NCI-H1694 treated with DMSO at 0.1 percent for 48 hours (cell line): ENCODE results near the gene ANGPTL5.
"Not testable (repeated sequence)": the region's sequence is repeated elsewhere in the genome, so short reads cannot be mapped to it uniquely, and the experiment has no call there.

Experiments
- DNase-seq: peaks from one replicate; lab custom pipeline; 2025; lab: John Stamatoyannopoulos, UW

ANGPTL5 gene

GRCh38 chr11:101885631-101886030 is 30.7 kb downstream of the ANGPTL5 start:
- no peak for DNase-seq

- no peak for DNase-seq
These were observed 34.7 kb downstream of the ANGPTL5 start for GRCh38 chr11:101881586-101881985.

- DNase-seq: no peak
These were observed 36.1 kb downstream of the ANGPTL5 start for GRCh38 chr11:101880222-101880621.

- DNase-seq: no peak
These were observed 44.0 kb downstream of the ANGPTL5 start for GRCh38 chr11:101872171-101872882.

- no peak for DNase-seq
These were observed 45.8 kb downstream of the ANGPTL5 start for GRCh38 chr11:101870510-101870909.

GRCh38 chr11:101867951-101868350 is 48.4 kb downstream of the ANGPTL5 start:
- no peak for DNase-seq

GRCh38 chr11:101866619-101867491 is 49.5 kb downstream of the ANGPTL5 start:
- DNase-seq: no peak

GRCh38 chr11:101864098-101864497 is 52.2 kb downstream of the ANGPTL5 start:
- DNase-seq: no peak

GRCh38 chr11:101863361-101863760 is 53.0 kb downstream of the ANGPTL5 start:
- no peak for DNase-seq

GRCh38 chr11:101862391-101863233 is 53.7 kb downstream of the ANGPTL5 start:
- no peak for DNase-seq

GRCh38 chr11:101860696-101861427 is 55.5 kb downstream of the ANGPTL5 start:
- DNase-seq: no peak

GRCh38 chr11:101852260-101852659 is 64.1 kb downstream of the ANGPTL5 start:
- not testable (repeated sequence) for DNase-seq

GRCh38 chr11:101848262-101848661 is 68.1 kb downstream of the ANGPTL5 start:
- DNase-seq: no peak

GRCh38 chr11:101844608-101845007 is 71.7 kb downstream of the ANGPTL5 start:
- DNase-seq: no peak

- no peak for DNase-seq
These were observed 75.6 kb downstream of the ANGPTL5 start for GRCh38 chr11:101840704-101841103.
